Measurements from ENCODE around the gene FAM156A. TPM values are rescaled to one million over a fixed set of nuclear protein-coding genes. Genes with fewer than 3 reads are reported as not detected.

The FAM156A gene
- polyA plus RNA-seq, 1 of the 3 experiments (the other 2 are of a cell fraction): 47.2 TPM

DNA sequence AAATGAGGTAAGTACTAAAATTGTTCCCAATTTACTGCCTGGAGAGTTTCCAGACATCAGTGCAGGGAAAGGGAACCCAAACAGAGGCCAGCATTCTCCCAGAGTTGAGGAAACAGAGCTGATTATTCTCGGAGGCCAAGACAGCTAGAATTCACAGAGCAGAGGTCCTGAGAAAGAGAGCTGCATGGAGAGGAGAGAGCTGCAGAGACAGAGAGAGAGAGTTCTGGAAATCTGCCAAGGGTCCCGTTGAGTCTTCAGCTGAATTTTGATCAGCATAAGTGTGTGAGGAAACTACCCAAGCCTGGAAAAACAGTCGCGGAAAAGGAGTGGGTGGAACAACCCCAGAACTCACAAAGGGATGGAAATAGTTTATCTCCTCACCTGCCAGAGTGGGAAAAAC, 46.5 kb upstream of the FAM156A start:
- Histone ChIP-seq H3K4me2 (no peak overlapping the region), H3K4me1 (ENCODE audit: control insufficient read depth in 1 of 2, insufficient read depth in 2 of 2, low read depth in 1 of 2, low read length in 1 of 2) (no peaks in the 10 kb centered on the region), H3K4me3 (ENCODE audit: low read depth in 2 of 2, low read length in 1 of 2) (no peak overlapping the region), H3K9me2 (no peaks in the 10 kb centered on the region), H3K79me2 (ENCODE audit: insufficient read depth) (no peaks in the 10 kb centered on the region), H3F3A (replicated peaks; ENCODE audit: insufficient read depth) (no peaks in the 10 kb centered on the region), H3K9ac (no peak overlapping the region), H4K20me1 (ENCODE audit: insufficient read depth) (no peaks in the 10 kb centered on the region), H3K27me3 (ENCODE audit: insufficient read depth) (peaks cover 29% of the 10 kb centered on the region), H3K36me3 (replicated peaks in 1 of 2; ENCODE audit: control insufficient read depth in 1 of 2, insufficient read depth in 2 of 2, low read length in 1 of 2) (no peaks in the 10 kb centered on the region), H3K9me3 (no peaks in the 10 kb centered on the region), H2AFZ (ENCODE audit: low read depth) (no peak overlapping the region), H3K27ac (ENCODE audit: low read depth in 2 of 2, low read length in 1 of 2) (no peak overlapping the region)
- TF ChIP-seq, protein P1, sequence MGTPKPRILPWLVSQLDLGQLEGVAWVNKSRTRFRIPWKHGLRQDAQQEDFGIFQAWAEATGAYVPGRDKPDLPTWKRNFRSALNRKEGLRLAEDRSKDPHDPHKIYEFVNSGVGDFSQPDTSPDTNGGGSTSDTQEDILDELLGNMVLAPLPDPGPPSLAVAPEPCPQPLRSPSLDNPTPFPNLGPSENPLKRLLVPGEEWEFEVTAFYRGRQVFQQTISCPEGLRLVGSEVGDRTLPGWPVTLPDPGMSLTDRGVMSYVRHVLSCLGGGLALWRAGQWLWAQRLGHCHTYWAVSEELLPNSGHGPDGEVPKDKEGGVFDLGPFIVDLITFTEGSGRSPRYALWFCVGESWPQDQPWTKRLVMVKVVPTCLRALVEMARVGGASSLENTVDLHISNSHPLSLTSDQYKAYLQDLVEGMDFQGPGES (IDR thresholded peaks at IDR 0.05; ENCODE audit: low read depth, low read length): no peak
- TF ChIP-seq, protein P2, sequence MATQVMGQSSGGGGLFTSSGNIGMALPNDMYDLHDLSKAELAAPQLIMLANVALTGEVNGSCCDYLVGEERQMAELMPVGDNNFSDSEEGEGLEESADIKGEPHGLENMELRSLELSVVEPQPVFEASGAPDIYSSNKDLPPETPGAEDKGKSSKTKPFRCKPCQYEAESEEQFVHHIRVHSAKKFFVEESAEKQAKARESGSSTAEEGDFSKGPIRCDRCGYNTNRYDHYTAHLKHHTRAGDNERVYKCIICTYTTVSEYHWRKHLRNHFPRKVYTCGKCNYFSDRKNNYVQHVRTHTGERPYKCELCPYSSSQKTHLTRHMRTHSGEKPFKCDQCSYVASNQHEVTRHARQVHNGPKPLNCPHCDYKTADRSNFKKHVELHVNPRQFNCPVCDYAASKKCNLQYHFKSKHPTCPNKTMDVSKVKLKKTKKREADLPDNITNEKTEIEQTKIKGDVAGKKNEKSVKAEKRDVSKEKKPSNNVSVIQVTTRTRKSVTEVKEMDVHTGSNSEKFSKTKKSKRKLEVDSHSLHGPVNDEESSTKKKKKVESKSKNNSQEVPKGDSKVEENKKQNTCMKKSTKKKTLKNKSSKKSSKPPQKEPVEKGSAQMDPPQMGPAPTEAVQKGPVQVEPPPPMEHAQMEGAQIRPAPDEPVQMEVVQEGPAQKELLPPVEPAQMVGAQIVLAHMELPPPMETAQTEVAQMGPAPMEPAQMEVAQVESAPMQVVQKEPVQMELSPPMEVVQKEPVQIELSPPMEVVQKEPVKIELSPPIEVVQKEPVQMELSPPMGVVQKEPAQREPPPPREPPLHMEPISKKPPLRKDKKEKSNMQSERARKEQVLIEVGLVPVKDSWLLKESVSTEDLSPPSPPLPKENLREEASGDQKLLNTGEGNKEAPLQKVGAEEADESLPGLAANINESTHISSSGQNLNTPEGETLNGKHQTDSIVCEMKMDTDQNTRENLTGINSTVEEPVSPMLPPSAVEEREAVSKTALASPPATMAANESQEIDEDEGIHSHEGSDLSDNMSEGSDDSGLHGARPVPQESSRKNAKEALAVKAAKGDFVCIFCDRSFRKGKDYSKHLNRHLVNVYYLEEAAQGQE (IDR thresholded peaks at IDR 0.05; ENCODE audit: low read depth, low read length): no peak
- TF ChIP-seq MEF2A (IDR thresholded peaks at IDR 0.05; ENCODE audit: borderline replicate concordance, low read depth) (no peak), FOXJ3 (CRISPR knock-in tag; IDR thresholded peaks at IDR 0.05) (no peak), CHD2 (IDR thresholded peaks at IDR 0.05; ENCODE audit: low read length, partially characterized antibody) (no peak), TCF12 (IDR thresholded peaks at IDR 0.05) (no peak), FOXM1 (IDR thresholded peaks at IDR 0.05; ENCODE audit: low read depth) (no peak)
- TF ChIP-seq, protein P3, sequence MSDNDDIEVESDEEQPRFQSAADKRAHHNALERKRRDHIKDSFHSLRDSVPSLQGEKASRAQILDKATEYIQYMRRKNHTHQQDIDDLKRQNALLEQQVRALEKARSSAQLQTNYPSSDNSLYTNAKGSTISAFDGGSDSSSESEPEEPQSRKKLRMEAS (IDR thresholded peaks at IDR 0.05; ENCODE audit: low read depth): no peak
- TF ChIP-seq, protein P4, sequence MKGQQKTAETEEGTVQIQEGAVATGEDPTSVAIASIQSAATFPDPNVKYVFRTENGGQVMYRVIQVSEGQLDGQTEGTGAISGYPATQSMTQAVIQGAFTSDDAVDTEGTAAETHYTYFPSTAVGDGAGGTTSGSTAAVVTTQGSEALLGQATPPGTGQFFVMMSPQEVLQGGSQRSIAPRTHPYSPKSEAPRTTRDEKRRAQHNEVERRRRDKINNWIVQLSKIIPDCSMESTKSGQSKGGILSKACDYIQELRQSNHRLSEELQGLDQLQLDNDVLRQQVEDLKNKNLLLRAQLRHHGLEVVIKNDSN (IDR thresholded peaks at IDR 0.05; ENCODE audit: borderline replicate concordance, low read depth): no peak
- POLR2A ChIA-PET: no interaction called here
- DNase-seq: no peak
- CTCF ChIA-PET: interaction anchor here (1.2 to 1.4 kb wide), 3 partner anchors 8 to 15 kb away, joined by 3 read pairs; no protein-coding TSS in a partner anchor
- WGBS (ENCODE audit: low lambda C conversion rate): 19% methylated on average over 4 of the region's 4 CpGs

DNA sequence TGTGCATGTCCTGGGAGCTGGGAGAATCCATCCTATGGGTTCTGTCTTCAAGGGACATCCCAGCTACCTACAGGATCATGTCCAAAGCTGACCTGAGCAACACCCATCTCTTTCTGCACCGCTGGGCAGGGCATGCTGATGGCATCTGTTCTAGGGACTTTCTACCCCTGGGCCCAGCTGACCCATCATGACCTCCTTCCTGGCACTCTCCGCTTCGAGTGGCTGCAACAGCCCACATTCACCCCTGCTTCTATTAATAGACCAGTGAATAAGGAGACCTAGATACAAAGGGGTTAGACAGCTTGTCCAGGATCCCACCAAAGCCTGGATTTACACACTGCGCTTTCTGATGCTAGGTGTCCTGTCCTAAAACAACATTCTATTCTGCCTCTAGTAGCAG, 45.7 kb upstream of the FAM156A start:
- no peak overlapping the region for H3K27ac ChIP-seq (ENCODE audit: low read depth in 2 of 2, low read length in 1 of 2)
- 28% methylated on average over 4 of the region's 4 CpGs for WGBS (ENCODE audit: low lambda C conversion rate)
- no peaks in the 10 kb centered on the region for H3F3A ChIP-seq (replicated peaks; ENCODE audit: insufficient read depth)
- H4K20me1 ChIP-seq (ENCODE audit: insufficient read depth): no peaks in the 10 kb centered on the region
- H3K9me2 ChIP-seq: no peaks in the 10 kb centered on the region
- H3K9me3 ChIP-seq: no peaks in the 10 kb centered on the region
- no peak overlapping the region for H3K4me3 ChIP-seq (ENCODE audit: low read depth in 2 of 2, low read length in 1 of 2)
- H3K4me1 ChIP-seq (ENCODE audit: control insufficient read depth in 1 of 2, insufficient read depth in 2 of 2, low read depth in 1 of 2, low read length in 1 of 2): no peaks in the 10 kb centered on the region
- ChIA-PET POLR2A (no interaction called here), CTCF (interaction anchor here (1.4 kb wide), 2 partner anchors 11 to 15 kb away, joined by 3 read pairs; no protein-coding TSS in a partner anchor)
- H2AFZ ChIP-seq (ENCODE audit: low read depth): no peak overlapping the region
- H3K79me2 ChIP-seq (ENCODE audit: insufficient read depth): no peaks in the 10 kb centered on the region
- no peak overlapping the region for H3K9ac ChIP-seq
- H3K4me2 ChIP-seq: no peak overlapping the region
- no peaks in the 10 kb centered on the region for H3K36me3 ChIP-seq (replicated peaks in 1 of 2; ENCODE audit: control insufficient read depth in 1 of 2, insufficient read depth in 2 of 2, low read length in 1 of 2)
- DNase-seq: no peak
- peaks cover 32% of the 10 kb centered on the region for H3K27me3 ChIP-seq (ENCODE audit: insufficient read depth)
- TF ChIP-seq RFX5 (IDR thresholded peaks at IDR 0.05; ENCODE audit: low read length) (no peak), TAF1 (IDR thresholded peaks at IDR 0.05; ENCODE audit: borderline replicate concordance, low read depth, low read length) (no peak), CHD2 (IDR thresholded peaks at IDR 0.05; ENCODE audit: low read length, partially characterized antibody) (no peak), RXRA (IDR thresholded peaks at IDR 0.05; ENCODE audit: borderline replicate concordance, low read depth) (no peak), JUND (IDR thresholded peaks at IDR 0.05) (no peak), TCF12 (IDR thresholded peaks at IDR 0.05) (no peak), POLR2AphosphoS5 (IDR thresholded peaks at IDR 0.05; ENCODE audit: low read depth, low read length) (no peak), SIN3A (IDR thresholded peaks at IDR 0.05; ENCODE audit: borderline replicate concordance, low read depth, low read length) (no peak), ELF1 (IDR thresholded peaks at IDR 0.05) (no peak), EP300 (IDR thresholded peaks at IDR 0.05; ENCODE audit: borderline replicate concordance in 1 of 2, low read depth in 1 of 2, low read length in 1 of 2) (no peak), TEAD4 (IDR thresholded peaks at IDR 0.05; ENCODE audit: borderline replicate concordance, insufficient read depth) (no peak), FOXJ3 (CRISPR knock-in tag; IDR thresholded peaks at IDR 0.05) (no peak), MXI1 (IDR thresholded peaks at IDR 0.05; ENCODE audit: low read depth, low read length) (no peak)
- TF ChIP-seq, protein P1 (IDR thresholded peaks at IDR 0.05; ENCODE audit: low read depth, low read length): no peak
- TF ChIP-seq, protein P5, sequence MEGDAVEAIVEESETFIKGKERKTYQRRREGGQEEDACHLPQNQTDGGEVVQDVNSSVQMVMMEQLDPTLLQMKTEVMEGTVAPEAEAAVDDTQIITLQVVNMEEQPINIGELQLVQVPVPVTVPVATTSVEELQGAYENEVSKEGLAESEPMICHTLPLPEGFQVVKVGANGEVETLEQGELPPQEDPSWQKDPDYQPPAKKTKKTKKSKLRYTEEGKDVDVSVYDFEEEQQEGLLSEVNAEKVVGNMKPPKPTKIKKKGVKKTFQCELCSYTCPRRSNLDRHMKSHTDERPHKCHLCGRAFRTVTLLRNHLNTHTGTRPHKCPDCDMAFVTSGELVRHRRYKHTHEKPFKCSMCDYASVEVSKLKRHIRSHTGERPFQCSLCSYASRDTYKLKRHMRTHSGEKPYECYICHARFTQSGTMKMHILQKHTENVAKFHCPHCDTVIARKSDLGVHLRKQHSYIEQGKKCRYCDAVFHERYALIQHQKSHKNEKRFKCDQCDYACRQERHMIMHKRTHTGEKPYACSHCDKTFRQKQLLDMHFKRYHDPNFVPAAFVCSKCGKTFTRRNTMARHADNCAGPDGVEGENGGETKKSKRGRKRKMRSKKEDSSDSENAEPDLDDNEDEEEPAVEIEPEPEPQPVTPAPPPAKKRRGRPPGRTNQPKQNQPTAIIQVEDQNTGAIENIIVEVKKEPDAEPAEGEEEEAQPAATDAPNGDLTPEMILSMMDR (IDR thresholded peaks at IDR 0.05): no peak

Data from SK-N-SH (cell line).